PC-9 (cell line): ENCODE data around the gene ZNF442.

Experiments used
- EZH2 ChIP-seq: fragments of 200-600 bp; sonication (generic); IDR thresholded peaks from 2 replicates; pipeline ENCODE4 v1.8.0; 2017; ENCODE audit warnings: antibody characterized with exemption, low read depth
- TF ChIP-seq, protein P1 (sequence below): fragments of 200-600 bp; sonication (generic); conservative IDR thresholded peaks from 2 replicates; pipeline ENCODE4 v1.6.1; 2017; ENCODE audit warnings: mixed run types, antibody characterized with exemption, mild to moderate bottlenecking, moderate library complexity

GRCh38 chr19:12364391-12365235, 870 bp downstream of the ZNF442 start:
- TF ChIP-seq, protein P1, sequence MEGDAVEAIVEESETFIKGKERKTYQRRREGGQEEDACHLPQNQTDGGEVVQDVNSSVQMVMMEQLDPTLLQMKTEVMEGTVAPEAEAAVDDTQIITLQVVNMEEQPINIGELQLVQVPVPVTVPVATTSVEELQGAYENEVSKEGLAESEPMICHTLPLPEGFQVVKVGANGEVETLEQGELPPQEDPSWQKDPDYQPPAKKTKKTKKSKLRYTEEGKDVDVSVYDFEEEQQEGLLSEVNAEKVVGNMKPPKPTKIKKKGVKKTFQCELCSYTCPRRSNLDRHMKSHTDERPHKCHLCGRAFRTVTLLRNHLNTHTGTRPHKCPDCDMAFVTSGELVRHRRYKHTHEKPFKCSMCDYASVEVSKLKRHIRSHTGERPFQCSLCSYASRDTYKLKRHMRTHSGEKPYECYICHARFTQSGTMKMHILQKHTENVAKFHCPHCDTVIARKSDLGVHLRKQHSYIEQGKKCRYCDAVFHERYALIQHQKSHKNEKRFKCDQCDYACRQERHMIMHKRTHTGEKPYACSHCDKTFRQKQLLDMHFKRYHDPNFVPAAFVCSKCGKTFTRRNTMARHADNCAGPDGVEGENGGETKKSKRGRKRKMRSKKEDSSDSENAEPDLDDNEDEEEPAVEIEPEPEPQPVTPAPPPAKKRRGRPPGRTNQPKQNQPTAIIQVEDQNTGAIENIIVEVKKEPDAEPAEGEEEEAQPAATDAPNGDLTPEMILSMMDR = no peak
- TF ChIP-seq EZH2 = no peak
